ENCODE data around the gene DBNDD1.
"Not testable (repeated sequence)": the region's sequence is repeated elsewhere in the genome, so short reads cannot be mapped to it uniquely, and the experiment has no call there.

- TF ChIP-seq CTCF (conservative IDR thresholded peaks at IDR 0.05; ENCODE audit: low read depth, low read length); EZH2 (IDR thresholded peaks at IDR 0.05; ENCODE audit: borderline replicate concordance, low read depth, low read length, poor library complexity, severe bottlenecking): not testable (repeated sequence)
These were observed 51.8 kb downstream of the DBNDD1 start for GRCh38 chr16:89967436-89967835.
